HepG2 (cell line): ENCODE data around the gene LDAH. TPM values are rescaled to one million over a fixed set of nuclear protein-coding genes. Genes with fewer than 3 reads are reported as not detected.

Experiments used
- ATM ChIP-seq: fragments of 450-650 bp; IDR thresholded peaks from 2 replicates; pipeline ENCODE4 v1.7.1; 2017; ENCODE audit warnings: mild to moderate bottlenecking, borderline replicate concordance
- BRD4 ChIP-seq: sonication (generic); formaldehyde crosslinking; IDR thresholded peaks from 2 replicates; pipeline ENCODE4 v1.4.0; 2020; ENCODE audit warnings: missing genetic modification reagents
- CBFB ChIP-seq: sonication (generic); formaldehyde crosslinking; IDR thresholded peaks from 2 replicates; pipeline ENCODE4 v1.4.0; 2020; ENCODE audit warnings: missing genetic modification reagents
- DNMT1 ChIP-seq: sonication (generic); formaldehyde crosslinking; IDR thresholded peaks from 2 replicates; pipeline ENCODE4 v1.5.1; 2020; ENCODE audit warnings: mild to moderate bottlenecking, missing genetic modification reagents
- GLI4 ChIP-seq: sonication (generic); formaldehyde crosslinking; IDR thresholded peaks from 2 replicates; pipeline ENCODE4 v1.5.1; 2020; ENCODE audit warnings: missing genetic modification reagents, mild to moderate bottlenecking, moderate library complexity, borderline replicate concordance
- HCFC1 ChIP-seq: fragments of 150-350 bp; IDR thresholded peaks from 2 replicates; pipeline ENCODE4 v1.6.1; 2014; ENCODE audit warnings: low read depth, low read length
- HOMEZ ChIP-seq: IDR thresholded peaks from 2 replicates; pipeline ENCODE4 v1.6.1; 2016; ENCODE audit warnings: low read depth
- KDM3A ChIP-seq: IDR thresholded peaks from 2 replicates; pipeline ENCODE4 v1.6.1; 2018; ENCODE audit warnings: low read depth, missing compliant biosample characterization
- PLRG1 ChIP-seq: fragments of 450-650 bp; conservative IDR thresholded peaks from 2 replicates; pipeline ENCODE4 v1.6.1; 2016
- SMARCE1 ChIP-seq: fragments of 450-650 bp; IDR thresholded peaks from 2 replicates; pipeline ENCODE4 v1.6.1; 2017; ENCODE audit warnings: borderline replicate concordance
- ZBTB44 ChIP-seq: sonication (generic); formaldehyde crosslinking; IDR thresholded peaks from 2 replicates; pipeline ENCODE4 v1.4.0; 2020; ENCODE audit warnings: missing genetic modification reagents
- ZNF10 ChIP-seq: sonication (generic); formaldehyde crosslinking; IDR thresholded peaks from 2 replicates; pipeline ENCODE4 v1.4.0; 2020; ENCODE audit warnings: mild to moderate bottlenecking, low read depth, missing genetic modification reagents, borderline replicate concordance
- ZNF513 ChIP-seq: sonication (generic); formaldehyde crosslinking; conservative IDR thresholded peaks from 2 replicates; pipeline ENCODE4 v1.5.0; 2020; ENCODE audit warnings: missing genetic modification reagents
- ZNF563 ChIP-seq: sonication (generic); formaldehyde crosslinking; IDR thresholded peaks from 2 replicates; pipeline ENCODE4 v1.8.0; 2022; ENCODE audit warnings: mild to moderate bottlenecking, moderate library complexity, missing genetic modification reagents
- ZNF572 ChIP-seq: sonication (generic); formaldehyde crosslinking; IDR thresholded peaks from 2 replicates; pipeline ENCODE4 v1.5.1; 2020; ENCODE audit warnings: mild to moderate bottlenecking, missing genetic modification reagents
- ZNF670 ChIP-seq: sonication (generic); formaldehyde crosslinking; IDR thresholded peaks from 2 replicates; pipeline ENCODE4 v1.8.0; 2022; ENCODE audit warnings: mild to moderate bottlenecking, missing genetic modification reagents, borderline replicate concordance
- ZNF746 ChIP-seq: sonication (generic); formaldehyde crosslinking; IDR thresholded peaks from 2 replicates; pipeline ENCODE4 v1.8.0; 2022; ENCODE audit warnings: mild to moderate bottlenecking, missing genetic modification reagents
- ZNF792 ChIP-seq: IDR thresholded peaks from 2 replicates; pipeline ENCODE4 v1.6.1; 2016
- polyA plus RNA-seq, 8 experiments: library from polyadenylated mRNA; depleted of rRNA in 3 of 8; stranded (reverse) in 7 of 8; unstranded in 1 of 8; fragments of >200 nt; fragmentation: Illumina TruSeq in 4 of 8; extraction: Trizol in 4 of 8; gene quantifications; 2 replicates each; pipeline versions ENCODE4 v1.2.1 to v1.2.3, GENCODE V29; 2011 to 2016; ENCODE audit warnings: low read depth in 4 of 8, missing spikeins in 1 of 8, mixed read lengths in 1 of 8; ENCODE audit not compliant: insufficient read depth in 1 of 8
- total RNA-seq, 5 experiments: library from RNA; depleted of rRNA; stranded (reverse); fragments of >200 nt; fragmentation: Illumina TruSeq; extraction: Trizol; gene quantifications; 2 replicates each; pipeline ENCODE4 v1.2.3, GENCODE V29; 2016; ENCODE audit warnings: low read depth in 1 of 5
- TF ChIP-seq, protein P1 (sequence below): sonication (generic); formaldehyde crosslinking; IDR thresholded peaks from 2 replicates; pipeline ENCODE4 v1.4.0; 2020; ENCODE audit warnings: missing genetic modification reagents
- TF ChIP-seq, protein P2 (sequence below): sonication (generic); formaldehyde crosslinking; IDR thresholded peaks from 2 replicates; pipeline ENCODE4 v1.4.0; 2020; ENCODE audit warnings: missing genetic modification reagents

LDAH gene
- total and polyA plus RNA-seq, 2 of the 13 experiments (the other 11 are each of a cell fraction or from before 2014, with no cell fraction given): 28.8 to 46.2 TPM

GRCh38 chr2:20822535-20823490 lies at the start of gene LDAH (continued):
- TF ChIP-seq BRD4: peak; percentile 99
- no peak for TF ChIP-seq PLRG1
- TF ChIP-seq HCFC1: peak; percentile 79
- TF ChIP-seq, protein P1, sequence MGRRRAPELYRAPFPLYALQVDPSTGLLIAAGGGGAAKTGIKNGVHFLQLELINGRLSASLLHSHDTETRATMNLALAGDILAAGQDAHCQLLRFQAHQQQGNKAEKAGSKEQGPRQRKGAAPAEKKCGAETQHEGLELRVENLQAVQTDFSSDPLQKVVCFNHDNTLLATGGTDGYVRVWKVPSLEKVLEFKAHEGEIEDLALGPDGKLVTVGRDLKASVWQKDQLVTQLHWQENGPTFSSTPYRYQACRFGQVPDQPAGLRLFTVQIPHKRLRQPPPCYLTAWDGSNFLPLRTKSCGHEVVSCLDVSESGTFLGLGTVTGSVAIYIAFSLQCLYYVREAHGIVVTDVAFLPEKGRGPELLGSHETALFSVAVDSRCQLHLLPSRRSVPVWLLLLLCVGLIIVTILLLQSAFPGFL (CRISPR knock-in tag): peak; percentile 72; the same call in 1 of the 2 replicates
- no peak; the same call in none of the 2 replicates for TF ChIP-seq DNMT1 (CRISPR knock-in tag)
- TF ChIP-seq ZNF513 (CRISPR knock-in tag): no peak
- peak; percentile 93 for TF ChIP-seq ZNF746
- TF ChIP-seq GLI4: no peak
- TF ChIP-seq ZNF670 (CRISPR knock-in tag): peak; percentile 80; the same call in 1 of the 2 replicates
- peak; percentile 90 for TF ChIP-seq ZNF563 (CRISPR knock-in tag)
- TF ChIP-seq ZNF792 (CRISPR knock-in tag): peak; percentile 88; the same call in 1 of the 2 replicates
- peak; percentile 92 for TF ChIP-seq HOMEZ
- TF ChIP-seq ATM: no peak
- no peak for TF ChIP-seq SMARCE1
- TF ChIP-seq KDM3A: peak; percentile 96
- TF ChIP-seq, protein P2, sequence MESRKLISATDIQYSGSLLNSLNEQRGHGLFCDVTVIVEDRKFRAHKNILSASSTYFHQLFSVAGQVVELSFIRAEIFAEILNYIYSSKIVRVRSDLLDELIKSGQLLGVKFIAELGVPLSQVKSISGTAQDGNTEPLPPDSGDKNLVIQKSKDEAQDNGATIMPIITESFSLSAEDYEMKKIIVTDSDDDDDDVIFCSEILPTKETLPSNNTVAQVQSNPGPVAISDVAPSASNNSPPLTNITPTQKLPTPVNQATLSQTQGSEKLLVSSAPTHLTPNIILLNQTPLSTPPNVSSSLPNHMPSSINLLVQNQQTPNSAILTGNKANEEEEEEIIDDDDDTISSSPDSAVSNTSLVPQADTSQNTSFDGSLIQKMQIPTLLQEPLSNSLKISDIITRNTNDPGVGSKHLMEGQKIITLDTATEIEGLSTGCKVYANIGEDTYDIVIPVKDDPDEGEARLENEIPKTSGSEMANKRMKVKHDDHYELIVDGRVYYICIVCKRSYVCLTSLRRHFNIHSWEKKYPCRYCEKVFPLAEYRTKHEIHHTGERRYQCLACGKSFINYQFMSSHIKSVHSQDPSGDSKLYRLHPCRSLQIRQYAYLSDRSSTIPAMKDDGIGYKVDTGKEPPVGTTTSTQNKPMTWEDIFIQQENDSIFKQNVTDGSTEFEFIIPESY (CRISPR knock-in tag): peak; percentile 69
- peak; percentile 99 for TF ChIP-seq ZNF572 (CRISPR knock-in tag)
- no peak for TF ChIP-seq ZNF10 (CRISPR knock-in tag)
- TF ChIP-seq ZBTB44 (CRISPR knock-in tag): no peak; the same call in 1 of the 2 replicates
- no peak for TF ChIP-seq CBFB (CRISPR knock-in tag)
